AG10803 (cell line): Measurements from ENCODE around the gene KRT26.

Experiments used
- DNase-seq: peaks from one replicate; pipeline ENCODE4 v3.0.0; 2010; ENCODE audit warnings: low read depth
- H3K4me3 ChIP-seq: 2 replicates; pipeline ENCODE4 v1.5.1; 2011; ENCODE audit warnings: mild to moderate bottlenecking, low read length, control low read depth
- CTCF ChIP-seq: conservative IDR thresholded peaks from 2 replicates; pipeline ENCODE4 v1.5.1; 2011; ENCODE audit warnings: mild to moderate bottlenecking, low read length, control low read depth, inconsistent platforms

KRT26 gene

GRCh38 chr17:40772101-40772500 lies at the start of gene KRT26:
TSS of gene KRT26 (minus strand) at chr17:40772201. CDS start at chr17:40772113, 88 bp downstream.
- no peak for TF ChIP-seq CTCF
- DNase-seq = no peak
- H3K4me3 ChIP-seq = no peak within 1 kb of the TSS

- TF ChIP-seq CTCF = no peak
- H3K4me3 ChIP-seq = no peak overlapping the region
- no peak for DNase-seq
Observed at GRCh38 chr17:40821536-40821935, 49.5 kb upstream of the KRT26 start.

GRCh38 chr17:40820228-40820838 lies 48.3 kb upstream of the KRT26 start:
- no peak for DNase-seq
- H3K4me3 ChIP-seq = no peak overlapping the region

GRCh38 chr17:40819528-40820125 lies 47.6 kb upstream of the KRT26 start:
- peak overlapping the region; percentile 64 for H3K4me3 ChIP-seq
- no peak for TF ChIP-seq CTCF
- DNase-seq = peak; percentile 42

More at GRCh38 chr17:40820228-40820838, 48.3 kb upstream of the KRT26 start:
- TF ChIP-seq CTCF = no peak

GRCh38 chr17:40818733-40819527 lies 46.9 kb upstream of the KRT26 start:
- peak overlapping the region; percentile 73 for H3K4me3 ChIP-seq
- DNase-seq = peak; percentile 86
- TF ChIP-seq CTCF = no peak

GRCh38 chr17:40818343-40818732 lies 46.3 kb upstream of the KRT26 start:
- TF ChIP-seq CTCF = no peak
- DNase-seq = no peak
- H3K4me3 ChIP-seq = peak overlapping the region; percentile 73
